Right lobe of liver (tissue), 4 donors: ENCODE results near the gene KAT6B.

Source experiments
- POLR2A ChIP-seq: fragments of 450-650 bp; IDR thresholded peaks from one replicate; pipeline ENCODE4 v1.6.1; 2017; ENCODE audit warnings: antibody characterized with exemption, mild to moderate bottlenecking
- TF ChIP-seq, protein P1 (sequence below), 4 donors: fragments of 200-600 bp in 3 of 4; fragments of 450-650 bp in 1 of 4; IDR thresholded peaks; one replicate each; pipeline versions ENCODE4 v1.5.1 to v1.8.0; 2016 to 2022; ENCODE audit warnings: antibody characterized with exemption in 4 of 4, mild to moderate bottlenecking in 2 of 4
- donor health status: DM: no; HTN: no; CAD: no.
- donor health status: DM: no; HTN: no; CAD: no.
- donor health status: DM: no; HTN: yes; CAD: no.

DNA sequence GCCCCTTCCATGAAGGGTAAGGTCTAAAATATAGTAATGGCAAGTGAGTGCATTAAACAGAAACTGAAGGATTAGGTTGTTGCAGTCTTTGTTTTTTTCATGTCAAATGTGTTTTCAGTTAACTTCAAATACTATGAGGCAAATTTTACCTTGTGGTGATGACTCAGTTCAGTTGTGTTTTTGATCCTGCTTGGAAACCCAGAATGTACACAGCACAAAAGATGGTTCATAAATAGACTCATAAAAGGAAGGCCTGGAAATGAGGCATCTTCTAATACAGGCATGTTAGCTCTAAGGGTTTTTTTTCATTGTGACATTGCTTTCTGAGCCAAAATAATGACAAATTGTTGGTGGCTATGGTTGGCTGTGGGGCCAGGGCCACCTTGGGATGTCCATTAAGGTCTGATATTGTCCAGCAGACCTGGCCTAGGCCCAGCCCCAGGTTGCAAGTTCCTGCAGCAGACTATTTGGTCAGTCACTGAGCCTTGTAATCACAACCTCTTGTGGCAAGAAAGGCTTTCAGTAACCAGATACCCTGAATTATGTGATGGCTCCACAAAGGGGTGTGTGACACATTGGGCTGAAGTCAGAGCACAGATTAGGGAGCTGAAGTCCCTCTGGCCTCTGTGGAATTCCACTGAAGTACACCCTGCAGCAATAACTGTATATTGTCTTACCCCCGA is 216.0 kb downstream of the KAT6B start:
- TF ChIP-seq POLR2A, result no peak
- TF ChIP-seq, protein P1, sequence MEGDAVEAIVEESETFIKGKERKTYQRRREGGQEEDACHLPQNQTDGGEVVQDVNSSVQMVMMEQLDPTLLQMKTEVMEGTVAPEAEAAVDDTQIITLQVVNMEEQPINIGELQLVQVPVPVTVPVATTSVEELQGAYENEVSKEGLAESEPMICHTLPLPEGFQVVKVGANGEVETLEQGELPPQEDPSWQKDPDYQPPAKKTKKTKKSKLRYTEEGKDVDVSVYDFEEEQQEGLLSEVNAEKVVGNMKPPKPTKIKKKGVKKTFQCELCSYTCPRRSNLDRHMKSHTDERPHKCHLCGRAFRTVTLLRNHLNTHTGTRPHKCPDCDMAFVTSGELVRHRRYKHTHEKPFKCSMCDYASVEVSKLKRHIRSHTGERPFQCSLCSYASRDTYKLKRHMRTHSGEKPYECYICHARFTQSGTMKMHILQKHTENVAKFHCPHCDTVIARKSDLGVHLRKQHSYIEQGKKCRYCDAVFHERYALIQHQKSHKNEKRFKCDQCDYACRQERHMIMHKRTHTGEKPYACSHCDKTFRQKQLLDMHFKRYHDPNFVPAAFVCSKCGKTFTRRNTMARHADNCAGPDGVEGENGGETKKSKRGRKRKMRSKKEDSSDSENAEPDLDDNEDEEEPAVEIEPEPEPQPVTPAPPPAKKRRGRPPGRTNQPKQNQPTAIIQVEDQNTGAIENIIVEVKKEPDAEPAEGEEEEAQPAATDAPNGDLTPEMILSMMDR (IDR thresholded peaks at IDR 0.05), result no peak
